Activated CD8-positive, alpha-beta memory T cell treated with anti-CD3 and anti-CD28 coated beads, Interleukin-2, amount 50 U/mL, for 1 hour (primary cell): Measurements from ENCODE around the gene EPX.

Experiments
- DNase-seq: peaks from one replicate; pipeline ENCODE4 v3.0.0-alpha.2; 2020; ENCODE audit errors: extremely low read depth

The EPX gene

DNA sequence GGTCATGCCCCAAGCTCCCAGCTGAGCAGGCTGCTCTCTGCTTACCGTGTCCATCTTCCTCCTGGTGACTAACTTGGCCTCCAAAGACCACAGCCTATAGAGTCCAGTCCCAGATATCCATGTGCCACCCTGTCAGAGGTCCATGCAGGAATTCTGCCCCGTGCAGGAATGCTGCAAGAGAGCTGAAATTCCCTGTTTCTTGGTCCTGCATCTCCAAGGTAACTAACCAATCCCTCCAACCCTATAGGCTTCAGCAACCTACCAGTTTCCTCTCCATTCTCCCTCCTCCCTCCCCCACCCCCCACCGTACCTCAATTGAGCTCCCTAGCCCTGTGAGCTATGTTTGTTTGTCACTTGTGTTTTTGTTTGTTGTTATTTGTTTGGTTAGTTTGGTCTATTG, 36.2 kb downstream of the EPX start:
- no peak for DNase-seq

GRCh38 chr17:58229384-58229783, 36.9 kb downstream of the EPX start:
- DNase-seq: no peak

DNA sequence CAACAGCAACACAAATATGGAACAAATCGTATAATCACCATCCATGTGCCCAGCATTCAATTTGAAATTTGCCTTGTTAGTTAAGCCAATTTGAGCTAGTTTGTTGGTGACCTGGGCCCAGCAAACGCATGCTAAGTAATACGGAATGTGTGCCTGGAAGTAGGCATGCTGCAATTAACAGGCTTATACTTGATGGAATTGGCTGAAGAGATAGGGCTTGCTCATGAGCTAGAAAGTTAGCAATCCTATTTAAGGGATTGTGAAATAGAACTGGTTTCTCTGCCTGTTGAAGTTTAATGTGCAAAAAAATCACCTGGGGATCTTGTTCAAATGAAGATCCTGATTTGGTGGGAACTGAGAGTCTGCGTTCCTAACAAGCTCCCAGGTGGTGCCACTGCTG, 37.4 kb downstream of the EPX start:
- no peak for DNase-seq

- no peak for DNase-seq
Measured at GRCh38 chr17:58231641-58232040, 39.1 kb downstream of the EPX start.

GRCh38 chr17:58232707-58233156, 40.2 kb downstream of the EPX start:
- no peak for DNase-seq

DNA sequence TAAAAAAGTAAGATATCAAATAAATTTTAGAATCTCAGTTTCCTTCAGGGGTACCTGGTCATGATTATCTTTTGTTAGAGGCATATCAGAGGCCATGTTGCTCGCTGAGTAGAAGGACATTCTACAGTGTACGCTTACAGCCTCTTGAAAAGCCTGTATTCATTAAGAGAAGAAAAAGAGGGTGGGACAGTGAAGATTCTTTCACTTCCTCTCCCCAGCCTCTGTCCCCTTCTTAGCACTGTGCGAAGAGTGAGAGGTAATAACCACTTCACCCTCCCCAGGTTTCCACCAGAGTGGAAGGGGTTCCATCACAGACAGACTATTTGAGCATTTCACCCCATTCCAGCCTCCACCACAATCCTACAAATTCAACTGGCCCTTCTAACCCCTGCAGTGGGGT, 41.0 kb downstream of the EPX start:
- no peak for DNase-seq

GRCh38 chr17:58234512-58234911, 42.0 kb downstream of the EPX start:
- no peak for DNase-seq

DNA sequence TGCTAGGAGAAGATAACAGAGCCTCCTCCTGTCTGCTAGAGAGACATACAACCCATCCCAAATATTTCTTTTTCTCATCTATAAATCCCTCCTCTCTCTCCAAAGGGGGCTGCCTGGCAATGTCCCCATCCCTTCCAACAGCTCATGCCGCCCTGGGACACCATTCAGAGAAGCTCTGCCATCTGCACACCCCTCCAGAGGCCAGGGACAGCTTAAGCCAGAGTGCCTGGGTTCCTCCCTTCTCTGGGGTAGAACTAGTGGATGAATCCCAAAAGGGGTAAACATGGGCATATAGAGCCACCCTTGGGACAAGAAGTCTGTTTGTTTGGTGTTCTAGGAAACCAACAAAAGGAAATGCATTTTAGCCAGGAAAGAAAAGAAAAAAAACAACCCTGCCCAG, 43.3 kb downstream of the EPX start:
- no peak for DNase-seq

DNA sequence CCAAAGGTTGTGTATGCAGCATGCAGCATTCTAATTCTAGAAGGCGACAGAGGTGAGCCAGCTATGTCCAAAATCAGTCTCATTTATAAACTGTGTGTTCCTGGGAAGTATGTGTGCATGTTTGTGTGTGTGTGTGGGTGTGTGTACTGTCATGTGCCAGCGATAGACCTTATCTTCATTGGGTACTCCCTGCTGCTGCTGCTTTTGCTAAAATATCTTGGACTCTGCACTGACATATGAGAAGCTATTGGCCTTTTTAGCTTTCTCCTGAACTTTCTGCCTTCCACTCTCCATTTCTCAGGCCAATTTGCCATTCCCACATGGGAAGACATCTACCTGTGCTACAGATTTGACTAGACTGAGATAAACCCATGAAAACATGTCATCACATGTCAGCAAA, 43.9 kb downstream of the EPX start:
- no peak for DNase-seq

DNA sequence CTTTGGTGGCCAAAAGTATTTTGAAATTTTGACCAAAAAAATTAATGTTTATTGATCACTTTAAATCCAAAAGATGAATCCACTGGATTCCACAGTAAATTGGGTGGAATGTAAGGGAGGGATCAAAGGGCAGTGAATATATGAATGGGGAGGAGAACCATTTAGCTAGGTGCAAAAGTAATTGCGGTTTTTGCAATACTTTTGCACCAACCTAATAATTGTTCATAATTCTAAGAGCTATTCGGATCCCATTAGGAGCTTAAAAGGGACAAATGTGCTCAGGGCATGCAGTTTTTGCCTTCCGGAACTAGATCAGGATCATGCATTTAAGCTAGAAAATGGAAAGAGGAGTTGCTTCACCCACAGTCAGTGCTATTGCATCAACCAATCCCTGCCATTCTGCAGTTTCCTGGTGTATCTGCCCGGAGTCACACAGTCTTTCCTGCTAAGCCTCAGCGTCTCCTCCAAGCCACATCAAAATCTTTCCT, 45.7 kb downstream of the EPX start, which contains the start of gene LPO:
Gene LPO, plus strand, starts transcription at position 438 of the 488 bp plus-strand sequence. CDS start 4,396 bp downstream, outside the sequence.
- no peak for DNase-seq

DNA sequence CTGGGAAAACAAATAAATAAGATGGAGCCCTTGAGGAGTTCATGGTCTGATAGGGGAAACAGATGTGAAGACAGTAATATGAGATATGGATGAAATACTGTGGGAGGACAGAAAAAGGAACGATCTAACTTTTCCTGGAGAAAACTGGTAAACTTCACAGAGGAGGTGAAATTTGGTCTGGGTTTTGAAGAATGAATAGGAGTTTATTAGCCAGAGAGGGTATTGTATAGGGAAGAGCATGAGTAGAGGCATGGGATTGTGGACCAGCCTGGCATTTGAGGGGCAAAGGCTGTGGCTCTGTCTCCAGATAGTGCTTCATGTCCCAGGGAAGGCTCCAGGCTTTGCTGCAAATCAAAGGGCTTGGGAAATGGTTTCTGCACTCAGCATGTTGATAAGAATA, 47.5 kb downstream of the EPX start:
- no peak for DNase-seq

DNA sequence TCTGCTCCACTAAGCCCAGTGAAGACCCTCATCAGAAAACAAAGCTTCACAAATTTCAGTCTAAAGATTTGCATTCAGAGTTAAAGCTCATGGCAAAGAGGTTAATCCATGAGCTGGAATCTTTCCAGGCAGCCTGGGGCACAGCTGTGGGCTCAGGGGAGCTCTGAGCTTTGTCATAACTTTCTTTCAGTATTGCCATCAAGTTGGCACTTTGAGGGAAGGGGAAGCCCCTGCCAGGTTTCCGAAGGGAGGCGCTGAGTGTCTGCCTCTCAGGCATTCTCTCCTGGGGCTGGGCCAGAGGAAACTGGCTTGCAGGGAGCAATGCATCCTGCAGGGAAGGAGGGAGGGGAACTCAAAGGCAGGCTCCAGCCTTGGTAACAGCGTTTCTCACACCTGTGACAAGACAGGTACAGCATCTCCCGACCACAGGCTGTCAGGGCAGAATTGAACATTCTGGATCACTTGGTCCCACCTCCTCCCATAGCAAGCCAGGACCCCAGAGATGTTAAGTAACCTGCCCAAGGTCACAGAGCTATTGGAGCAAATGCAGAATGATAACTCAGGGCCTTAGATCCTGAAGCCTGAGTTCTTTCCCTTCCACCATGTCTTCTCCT, 49.8 kb downstream of the EPX start:
- no peak for DNase-seq

DNA sequence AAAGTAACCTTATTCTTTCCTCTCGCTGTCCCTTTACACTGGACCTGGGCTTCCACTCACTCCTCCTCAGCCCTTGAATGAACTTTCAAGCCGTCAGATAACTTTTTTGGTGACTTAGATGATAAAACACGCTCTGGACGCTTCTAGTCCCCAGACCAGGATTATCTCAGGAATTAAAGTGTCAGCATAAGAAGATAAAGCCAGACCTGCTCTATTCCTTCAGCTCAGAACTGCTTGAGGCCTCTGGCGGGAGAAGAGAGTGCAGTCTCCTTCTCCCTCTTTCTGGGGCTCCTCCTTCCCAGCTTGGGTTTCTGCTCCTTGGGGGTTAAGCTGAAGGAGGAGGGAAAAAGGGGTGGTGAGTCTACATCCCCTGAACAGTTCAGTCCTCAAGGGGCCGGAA, 52.4 kb downstream of the EPX start:
- no peak for DNase-seq

DNA sequence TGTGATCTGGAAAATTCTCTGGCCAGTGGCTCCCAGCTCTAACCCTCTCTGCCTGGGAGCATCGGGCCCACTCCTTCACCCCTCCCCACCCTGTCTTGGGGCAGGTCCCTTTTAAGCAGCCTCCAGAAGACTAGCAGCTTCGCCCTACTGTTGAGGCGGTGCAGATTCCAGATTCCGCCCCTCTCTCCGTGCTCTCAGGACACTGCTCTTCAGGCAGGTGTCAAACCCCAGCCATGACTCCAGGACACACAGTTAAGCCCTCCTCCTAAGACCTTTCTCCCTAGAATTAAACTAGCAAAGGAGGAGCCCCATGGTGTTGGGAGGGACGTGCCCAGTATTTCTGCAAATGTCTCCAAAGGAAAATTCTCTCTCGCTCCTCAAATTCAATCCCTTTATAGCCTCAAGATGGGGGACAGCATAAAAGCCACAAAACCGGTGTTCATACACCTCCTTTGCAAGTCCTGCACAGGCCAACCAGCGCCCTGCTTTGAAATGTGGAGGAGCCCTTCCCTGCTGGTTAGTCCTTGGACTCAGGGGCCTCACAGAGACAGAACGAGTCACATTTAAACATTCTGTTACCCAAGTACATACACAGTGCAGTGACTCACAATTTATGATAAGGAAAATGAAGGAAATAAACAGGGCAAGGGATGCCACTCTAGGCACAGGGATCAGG, 53.0 kb downstream of the EPX start:
- no peak for DNase-seq

GRCh38 chr17:58246104-58246740, 53.7 kb downstream of the EPX start:
- DNase-seq: no peak

GRCh38 chr17:58246781-58247180, 54.3 kb downstream of the EPX start:
- no peak for DNase-seq

DNA sequence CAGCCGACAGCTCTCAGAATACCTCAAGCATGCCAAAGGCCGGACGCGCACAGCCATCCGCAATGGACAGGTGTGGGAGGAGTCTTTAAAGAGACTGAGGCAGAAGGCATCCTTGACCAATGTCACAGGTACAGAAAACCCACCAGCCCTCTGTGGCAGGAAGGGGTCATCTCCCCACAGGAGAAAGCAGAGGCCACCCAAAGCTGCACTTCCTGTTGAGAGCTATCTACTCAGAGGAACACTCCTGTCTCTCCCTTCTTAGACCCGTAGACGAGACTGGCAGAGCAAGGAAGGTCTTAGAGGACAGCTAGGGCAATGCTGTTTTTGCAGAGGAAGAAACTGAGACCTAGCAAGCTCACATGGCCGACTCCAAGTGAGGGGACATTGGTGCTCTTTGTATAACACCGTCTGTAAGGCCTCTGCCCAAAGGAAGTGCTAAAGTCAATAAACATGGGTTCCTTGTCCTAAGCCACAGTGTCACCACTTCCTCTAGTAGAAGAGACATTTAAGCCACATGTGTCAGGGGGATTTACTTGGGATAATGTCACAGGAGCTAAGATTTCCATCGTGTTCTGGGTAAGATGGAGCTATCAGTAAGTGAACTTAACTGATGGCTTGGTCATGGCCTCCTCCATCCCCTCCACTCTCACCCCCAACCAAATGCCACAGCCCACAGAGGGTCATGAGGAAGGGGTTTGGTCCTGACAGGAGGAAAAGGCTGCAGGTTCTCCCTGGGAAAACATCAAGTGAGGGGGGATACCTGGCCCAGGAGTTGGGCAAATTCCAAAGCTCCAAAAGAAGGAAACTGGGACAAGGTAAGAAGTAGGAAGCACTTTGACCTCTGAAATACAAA, 55.2 kb downstream of the EPX start:
- DNase-seq: no peak

DNA sequence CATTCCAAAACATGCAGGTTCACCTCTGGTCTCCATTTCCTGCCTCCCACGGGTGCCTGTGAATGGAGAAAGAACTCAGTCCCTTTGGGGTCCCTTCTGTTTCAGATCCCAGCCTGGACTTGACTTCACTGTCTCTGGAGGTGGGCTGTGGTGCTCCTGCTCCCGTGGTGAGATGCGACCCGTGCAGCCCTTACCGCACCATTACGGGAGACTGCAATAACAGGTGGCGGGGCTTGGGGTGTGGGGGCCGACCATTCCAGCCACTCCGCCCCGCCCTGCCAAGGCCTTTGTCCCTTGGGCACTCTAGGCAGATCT, 56.4 kb downstream of the EPX start:
- no peak for DNase-seq

- peak; percentile 28 for DNase-seq
Measured at GRCh38 chr17:58249270-58250133, 57.0 kb downstream of the EPX start.

DNA sequence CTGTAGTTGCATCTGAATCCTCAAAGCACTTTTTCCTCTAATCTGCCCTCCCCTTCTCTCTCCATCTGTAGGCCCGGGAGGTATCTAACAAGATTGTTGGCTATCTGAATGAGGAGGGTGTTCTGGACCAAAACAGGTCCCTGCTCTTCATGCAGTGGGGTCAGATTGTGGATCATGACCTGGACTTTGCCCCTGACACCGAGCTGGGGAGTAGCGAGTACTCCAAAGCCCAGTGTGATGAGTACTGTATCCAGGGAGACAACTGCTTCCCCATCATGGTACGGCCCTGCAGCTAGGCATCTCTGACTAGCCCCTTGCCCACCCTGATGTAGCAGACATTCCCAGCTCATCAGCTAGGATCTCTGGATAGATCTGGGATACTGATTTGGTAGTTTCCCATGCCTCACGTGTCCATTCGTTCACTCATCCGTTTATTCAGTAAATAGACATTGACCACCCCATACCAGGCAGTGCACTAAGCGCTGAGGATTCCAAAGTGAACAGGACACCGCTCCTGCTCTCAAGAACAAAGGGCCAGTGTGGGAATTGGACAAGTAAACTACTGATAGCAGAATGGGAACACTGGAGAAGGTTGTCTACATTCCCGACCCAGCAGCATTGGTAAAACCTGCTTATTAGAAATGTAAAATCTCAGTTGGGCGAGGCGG, 58.0 kb downstream of the EPX start:
- no peak for DNase-seq

DNA sequence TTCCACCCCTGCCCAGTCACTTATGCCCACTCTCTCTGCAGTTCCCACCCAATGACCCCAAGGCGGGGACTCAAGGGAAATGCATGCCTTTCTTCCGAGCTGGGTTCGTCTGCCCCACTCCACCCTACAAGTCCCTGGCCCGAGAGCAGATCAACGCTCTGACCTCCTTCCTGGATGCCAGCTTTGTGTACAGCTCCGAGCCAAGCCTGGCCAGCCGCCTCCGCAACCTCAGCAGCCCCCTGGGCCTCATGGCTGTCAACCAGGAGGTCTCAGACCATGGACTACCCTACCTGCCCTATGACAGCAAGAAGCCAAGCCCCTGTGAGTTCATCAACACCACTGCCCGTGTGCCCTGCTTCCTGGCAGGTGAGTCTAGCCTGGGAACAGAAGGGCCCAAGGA, 59.6 kb downstream of the EPX start:
- DNase-seq: no peak
